Stomach (tissue), 4 donors: Measurements from ENCODE around the gene TRIM3.

Source experiments
- POLR2AphosphoS5 ChIP-seq, 3 donors: sonication (generic); formaldehyde crosslinking; IDR thresholded peaks; one replicate each; pipeline ENCODE4 v1.6.1; 2016; ENCODE audit warnings: antibody characterized with exemption in 3 of 3
- TF ChIP-seq, protein P1 (sequence below), 7 experiments: fragments of 450-650 bp in 4 of 7; fragments of 200-600 bp in 3 of 7; sonication (generic) in 3 of 7; IDR thresholded peaks; one replicate each; pipeline ENCODE4 v1.5.1; 2016 to 2019; ENCODE audit warnings: antibody characterized with exemption in 7 of 7, control low read depth in 2 of 7, mild to moderate bottlenecking in 1 of 7

DNA sequence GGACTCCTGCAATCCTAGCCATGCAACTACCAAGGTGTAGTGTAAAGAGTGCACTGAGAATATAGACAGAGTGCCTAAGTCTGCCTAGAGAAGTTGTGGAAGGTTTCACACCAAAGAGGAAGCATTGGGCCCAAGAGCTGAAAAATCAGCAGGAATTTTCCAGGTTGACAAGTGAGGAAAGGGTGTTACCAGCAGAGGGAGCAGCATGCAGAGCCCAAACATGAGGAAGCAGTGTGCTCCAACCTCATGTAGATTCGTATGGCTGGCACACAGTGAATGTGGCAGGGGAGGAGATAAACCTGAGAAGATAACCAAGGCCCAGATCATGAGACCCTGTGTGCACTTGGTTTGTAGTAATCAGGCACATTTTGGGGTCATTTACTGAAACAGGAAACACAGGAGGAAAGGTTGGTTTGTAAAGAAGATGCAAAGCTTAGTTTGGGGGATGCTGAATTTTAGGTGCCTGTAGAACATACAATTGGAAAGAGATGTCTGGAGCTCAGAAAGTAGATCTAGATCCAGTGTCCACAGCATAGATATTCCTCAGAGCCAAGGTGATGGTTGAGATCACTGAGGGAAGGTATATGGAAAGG, 34.7 kb downstream of the TRIM3 start:
- TF ChIP-seq, protein P1, sequence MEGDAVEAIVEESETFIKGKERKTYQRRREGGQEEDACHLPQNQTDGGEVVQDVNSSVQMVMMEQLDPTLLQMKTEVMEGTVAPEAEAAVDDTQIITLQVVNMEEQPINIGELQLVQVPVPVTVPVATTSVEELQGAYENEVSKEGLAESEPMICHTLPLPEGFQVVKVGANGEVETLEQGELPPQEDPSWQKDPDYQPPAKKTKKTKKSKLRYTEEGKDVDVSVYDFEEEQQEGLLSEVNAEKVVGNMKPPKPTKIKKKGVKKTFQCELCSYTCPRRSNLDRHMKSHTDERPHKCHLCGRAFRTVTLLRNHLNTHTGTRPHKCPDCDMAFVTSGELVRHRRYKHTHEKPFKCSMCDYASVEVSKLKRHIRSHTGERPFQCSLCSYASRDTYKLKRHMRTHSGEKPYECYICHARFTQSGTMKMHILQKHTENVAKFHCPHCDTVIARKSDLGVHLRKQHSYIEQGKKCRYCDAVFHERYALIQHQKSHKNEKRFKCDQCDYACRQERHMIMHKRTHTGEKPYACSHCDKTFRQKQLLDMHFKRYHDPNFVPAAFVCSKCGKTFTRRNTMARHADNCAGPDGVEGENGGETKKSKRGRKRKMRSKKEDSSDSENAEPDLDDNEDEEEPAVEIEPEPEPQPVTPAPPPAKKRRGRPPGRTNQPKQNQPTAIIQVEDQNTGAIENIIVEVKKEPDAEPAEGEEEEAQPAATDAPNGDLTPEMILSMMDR (IDR thresholded peaks at IDR 0.05) = peak in 5 of 7 experiments; percentile 41 to 86 (median 63)
- peak in 1 of 3 donors; percentile 66 for TF ChIP-seq POLR2AphosphoS5 (IDR thresholded peaks at IDR 0.05)
